HG02798 (cell line): ENCODE results near the gene PPP1R1B.

Experiments
- ATAC-seq: cut with Tn5 transposase; IDR thresholded peaks from one replicate; pipeline ENCODE4 v1.9.1; 2021; ENCODE audit warnings: mild to moderate bottlenecking; ENCODE audit not compliant: unreplicated experiment, poor library complexity

PPP1R1B gene

GRCh38 chr17:39631403-39631802, 4.7 kb downstream of the PPP1R1B start:
- no peak for ATAC-seq

GRCh38 chr17:39632153-39632941, 5.6 kb downstream of the PPP1R1B start:
- no peak for ATAC-seq

DNA sequence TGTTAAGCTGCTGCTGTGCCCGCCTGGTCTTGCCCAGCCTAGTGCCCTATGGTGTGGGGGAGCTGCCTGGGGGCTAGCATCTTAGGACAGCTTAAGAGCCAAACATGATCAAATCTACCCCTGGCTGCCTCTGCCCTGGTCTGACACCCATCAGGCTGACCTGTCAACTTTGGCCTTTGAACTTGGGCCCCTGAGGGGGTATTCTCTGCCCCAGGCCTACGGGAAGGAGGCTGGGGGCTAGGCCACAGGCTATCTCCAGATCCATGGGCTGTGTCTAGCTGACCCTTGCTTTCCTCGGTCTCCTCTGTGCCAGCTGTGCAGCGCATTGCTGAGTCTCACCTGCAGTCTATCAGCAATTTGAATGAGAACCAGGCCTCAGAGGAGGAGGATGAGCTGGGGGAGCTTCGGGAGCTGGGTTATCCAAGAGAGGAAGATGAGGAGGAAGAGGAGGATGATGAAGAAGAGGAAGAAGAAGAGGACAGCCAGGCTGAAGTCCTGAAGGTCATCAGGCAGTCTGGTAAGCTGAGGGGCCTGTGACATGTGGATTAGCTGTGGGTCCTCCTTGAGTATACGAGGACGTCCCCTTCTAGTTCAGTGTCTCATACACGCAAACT, 6.9 kb downstream of the PPP1R1B start:
- ATAC-seq: no peak

DNA sequence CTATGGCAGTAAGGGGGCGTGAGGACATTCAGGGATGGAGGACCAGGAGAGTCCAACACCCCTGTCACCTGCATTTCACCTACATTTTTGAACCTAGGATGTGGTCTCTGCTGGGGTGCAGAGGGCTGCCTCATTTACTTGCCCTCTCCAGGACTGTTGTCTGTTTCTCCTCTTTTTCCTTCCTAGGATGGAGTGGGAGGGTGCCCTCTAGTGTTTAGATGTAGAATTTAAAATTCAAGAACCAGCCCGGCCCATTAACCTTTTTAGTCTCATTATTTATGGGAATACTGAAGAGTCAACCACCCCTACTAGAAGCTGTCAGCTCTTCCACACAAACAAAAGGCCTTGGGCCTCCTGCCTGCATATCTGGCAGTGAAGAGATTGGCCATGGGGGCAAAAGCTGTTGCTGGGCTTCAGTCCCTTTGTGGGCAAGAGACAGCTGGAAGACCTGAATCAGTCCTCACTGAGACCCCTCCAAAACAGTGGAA, 7.7 kb downstream of the PPP1R1B start:
- ATAC-seq: no peak

DNA sequence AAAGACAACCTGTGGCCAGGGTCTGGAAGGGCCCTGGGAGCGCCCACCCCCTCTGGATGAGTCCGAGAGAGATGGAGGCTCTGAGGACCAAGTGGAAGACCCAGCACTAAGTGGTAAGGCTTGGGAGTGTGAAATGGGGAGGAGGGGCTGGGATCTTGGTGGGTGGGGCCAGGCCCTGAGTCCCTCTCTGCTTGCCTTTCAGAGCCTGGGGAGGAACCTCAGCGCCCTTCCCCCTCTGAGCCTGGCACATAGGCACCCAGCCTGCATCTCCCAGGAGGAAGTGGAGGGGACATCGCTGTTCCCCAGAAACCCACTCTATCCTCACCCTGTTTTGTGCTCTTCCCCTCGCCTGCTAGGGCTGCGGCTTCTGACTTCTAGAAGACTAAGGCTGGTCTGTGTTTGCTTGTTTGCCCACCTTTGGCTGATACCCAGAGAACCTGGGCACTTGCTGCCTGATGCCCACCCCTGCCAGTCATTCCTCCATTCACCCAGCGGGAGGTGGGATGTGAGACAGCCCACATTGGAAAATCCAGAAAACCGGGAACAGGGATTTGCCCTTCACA, 8.9 kb downstream of the PPP1R1B start:
- no peak for ATAC-seq

DNA sequence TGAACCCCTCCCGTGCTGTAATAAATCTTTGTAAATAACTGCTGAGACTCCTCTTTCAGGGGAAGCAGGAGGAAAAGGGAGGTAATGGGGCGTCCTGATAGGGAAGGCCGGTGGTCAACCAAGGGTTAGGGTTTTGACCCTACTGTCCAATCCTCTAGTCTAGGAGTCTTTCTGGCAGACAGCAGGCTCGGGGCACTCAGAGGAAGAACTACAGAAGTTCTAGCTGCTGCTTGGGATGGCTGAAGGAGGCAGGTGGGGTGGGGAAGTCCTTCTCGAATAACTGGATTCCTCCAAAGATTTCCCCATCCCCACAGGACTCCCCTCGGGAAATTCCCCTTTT, 9.8 kb downstream of the PPP1R1B start:
- ATAC-seq: no peak

- peak; percentile 84 for ATAC-seq
Measured at GRCh38 chr17:39636927-39637736, 10.4 kb downstream of the PPP1R1B start, which contains the start of gene STARD3. Gene STARD3 (plus strand): TSS chr17:39637144. CDS start chr17:39653532, 16,388 bp downstream.

GRCh38 chr17:39638317-39638716, 11.6 kb downstream of the PPP1R1B start:
- no peak for ATAC-seq

DNA sequence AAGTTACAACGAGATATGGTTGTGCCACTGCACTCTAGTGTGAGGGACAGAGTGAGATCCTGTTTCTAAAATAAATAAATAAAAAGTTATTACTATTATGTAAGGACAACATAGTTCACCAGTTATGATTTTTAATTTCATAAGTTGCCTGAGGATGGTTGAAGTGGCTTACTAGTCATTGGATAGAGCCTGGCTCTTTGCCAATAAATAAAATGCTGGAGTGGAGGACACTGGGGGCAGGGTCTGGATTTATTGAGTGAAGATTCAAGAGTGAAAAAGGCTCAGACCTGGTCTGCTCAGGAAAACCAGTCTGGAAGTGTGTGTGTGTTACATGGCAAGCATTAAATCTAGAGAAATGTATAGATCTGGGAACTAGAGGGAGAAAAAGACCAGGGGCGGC, 12.3 kb downstream of the PPP1R1B start:
- no peak for ATAC-seq

GRCh38 chr17:39639566-39640458, 13.1 kb downstream of the PPP1R1B start:
- no peak for ATAC-seq

DNA sequence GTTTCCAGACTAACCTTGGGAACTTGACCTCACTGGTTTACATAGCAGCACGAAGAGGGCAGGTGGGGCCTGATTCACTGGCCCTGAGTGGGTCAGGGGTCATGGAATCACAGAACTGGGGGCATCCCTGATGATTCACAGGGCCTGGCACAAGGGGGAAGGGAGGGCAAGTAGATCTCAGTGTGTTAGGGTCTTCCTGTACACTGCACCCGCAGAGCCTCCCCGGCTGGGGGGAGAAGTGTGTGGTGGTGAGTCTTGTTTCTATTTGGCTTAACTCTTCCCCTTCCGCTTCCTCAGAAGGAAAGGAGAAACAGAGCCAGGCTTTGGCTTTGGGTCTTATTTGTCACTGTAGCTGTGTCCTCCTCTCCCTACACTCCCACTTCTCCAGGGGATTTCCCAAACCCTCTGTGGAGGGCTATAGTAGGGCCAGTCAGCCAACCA, 13.9 kb downstream of the PPP1R1B start:
- ATAC-seq: no peak

DNA sequence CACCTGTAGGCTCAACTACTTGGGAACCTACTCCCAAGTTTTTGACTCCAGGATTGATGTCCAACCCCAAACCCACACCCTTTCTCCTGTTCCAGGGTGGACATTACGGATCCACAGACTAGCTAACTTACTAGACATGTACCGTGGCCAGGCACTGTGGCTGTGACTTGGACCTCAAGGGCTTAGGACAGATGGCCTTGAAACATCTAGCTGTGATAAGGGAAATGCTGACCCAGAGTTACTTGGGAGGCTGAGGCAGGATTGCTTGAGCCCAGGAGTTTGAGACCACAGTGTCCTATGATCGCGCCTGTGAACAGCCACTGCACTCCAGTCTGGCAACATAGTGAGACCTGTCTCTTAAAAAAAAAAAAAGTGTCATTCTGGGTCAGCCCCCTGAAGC, 14.3 kb downstream of the PPP1R1B start:
- no peak for ATAC-seq

GRCh38 chr17:39641883-39642282, 15.1 kb downstream of the PPP1R1B start:
- no peak for ATAC-seq

GRCh38 chr17:39642291-39643074, 15.7 kb downstream of the PPP1R1B start:
- ATAC-seq: no peak

- no peak for ATAC-seq
Measured at GRCh38 chr17:39643271-39643670, 16.5 kb downstream of the PPP1R1B start.

- no peak for ATAC-seq
Measured at GRCh38 chr17:39647256-39647655, 20.5 kb downstream of the PPP1R1B start.

GRCh38 chr17:39648616-39649366, 22.0 kb downstream of the PPP1R1B start:
- no peak for ATAC-seq

- no peak for ATAC-seq
Measured at GRCh38 chr17:39650121-39650579, 23.4 kb downstream of the PPP1R1B start.
